Urothelium cell line (cell line): ENCODE measurements around the gene OGFR.

Source experiments
- DNase-seq: peaks from one replicate; pipeline ENCODE4 v3.0.0; 2011; ENCODE audit warnings: low spot score, mixed read lengths
- FAIRE-seq: peaks from 2 replicates; lab custom pipeline; 2011; peaks lifted over from hg19 to GRCh38; lab: Jason Lieb, UNC

OGFR gene

DNA sequence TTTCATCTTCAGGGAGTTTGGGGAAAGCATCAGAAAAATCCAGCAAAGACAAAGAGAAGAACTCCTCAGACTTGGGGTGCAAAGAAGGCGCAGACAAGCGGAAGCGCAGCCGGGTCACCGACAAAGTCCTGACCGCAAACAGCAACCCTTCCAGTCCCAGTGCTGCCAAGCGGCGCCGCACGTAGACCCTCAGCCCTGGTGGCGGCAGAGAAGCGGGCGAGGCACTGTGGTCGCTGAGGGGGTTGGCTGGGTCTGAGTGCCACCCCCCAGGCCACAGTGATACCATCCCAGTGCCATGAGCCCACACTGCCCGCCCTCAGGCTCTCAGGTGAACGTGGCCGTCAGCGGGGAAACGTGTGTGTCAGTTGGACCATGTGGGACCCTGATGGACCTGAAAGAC, 5.2 kb upstream of the OGFR start:
- no peak for DNase-seq
- FAIRE-seq = no peak

DNA sequence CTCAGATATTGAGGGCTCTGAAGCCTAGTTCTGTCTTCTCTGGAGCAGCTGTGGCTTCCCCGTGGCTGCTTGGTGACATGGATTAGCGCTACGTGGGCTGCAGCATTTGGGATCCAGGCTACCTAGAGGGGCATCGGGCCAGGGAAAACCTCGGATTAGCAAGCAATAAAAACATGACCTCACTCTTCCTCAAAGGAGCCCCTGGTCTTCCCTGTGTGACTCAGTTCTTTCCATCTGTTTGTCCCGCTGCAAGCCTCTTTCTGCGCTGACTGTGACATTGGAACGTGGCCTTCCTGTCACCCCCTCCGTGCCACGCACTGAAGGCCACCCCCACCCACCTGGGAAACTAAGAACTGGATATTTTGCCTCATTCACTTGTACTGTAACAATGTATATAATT, 4.8 kb upstream of the OGFR start:
- FAIRE-seq (no peak), DNase-seq (no peak)

DNA sequence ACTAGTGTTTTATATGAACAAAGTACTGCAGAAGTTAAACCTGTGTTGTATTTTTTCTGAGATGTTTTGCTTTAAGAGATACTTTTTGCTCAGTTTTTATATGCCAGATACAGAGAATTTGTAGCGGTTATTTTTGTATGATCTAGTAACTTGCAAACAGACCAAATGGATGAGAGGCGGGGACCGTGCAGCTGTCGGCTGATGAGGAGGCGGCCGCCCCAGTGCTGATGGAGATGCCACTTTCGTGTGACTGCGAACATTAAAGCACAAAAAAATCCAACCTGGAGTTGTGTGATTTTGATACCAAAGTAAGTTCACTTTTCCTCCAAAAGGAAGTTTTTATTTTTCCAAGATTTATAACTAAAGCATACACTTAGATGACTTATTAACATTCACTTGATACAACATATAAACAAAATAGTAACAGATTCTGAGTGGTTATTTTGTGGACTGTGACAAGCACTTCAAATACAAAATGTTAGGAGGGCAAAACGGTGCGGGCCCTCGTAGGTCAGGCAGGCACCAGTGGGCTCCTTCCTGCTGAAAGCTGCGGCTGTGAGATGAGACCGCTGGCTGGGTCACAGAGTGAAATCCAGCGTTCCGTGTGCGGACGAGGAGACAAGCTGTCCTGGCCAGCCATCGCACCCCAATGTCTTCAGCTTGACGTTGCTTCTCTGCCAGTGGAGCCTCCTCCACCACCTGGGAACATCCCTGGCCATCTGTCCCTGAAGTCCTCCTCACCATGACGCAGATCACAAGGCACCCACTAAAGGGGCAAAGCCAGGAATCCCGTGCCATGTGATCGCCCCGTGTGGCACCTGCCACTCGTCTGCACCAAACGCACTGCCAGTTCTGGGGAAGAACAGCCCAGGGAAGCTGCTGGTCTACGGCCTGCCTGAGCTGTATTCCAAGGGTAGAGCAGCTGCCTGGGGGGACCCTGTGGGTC, 4.0 kb upstream of the OGFR start:
- DNase-seq (no peak), FAIRE-seq (no peak)

DNA sequence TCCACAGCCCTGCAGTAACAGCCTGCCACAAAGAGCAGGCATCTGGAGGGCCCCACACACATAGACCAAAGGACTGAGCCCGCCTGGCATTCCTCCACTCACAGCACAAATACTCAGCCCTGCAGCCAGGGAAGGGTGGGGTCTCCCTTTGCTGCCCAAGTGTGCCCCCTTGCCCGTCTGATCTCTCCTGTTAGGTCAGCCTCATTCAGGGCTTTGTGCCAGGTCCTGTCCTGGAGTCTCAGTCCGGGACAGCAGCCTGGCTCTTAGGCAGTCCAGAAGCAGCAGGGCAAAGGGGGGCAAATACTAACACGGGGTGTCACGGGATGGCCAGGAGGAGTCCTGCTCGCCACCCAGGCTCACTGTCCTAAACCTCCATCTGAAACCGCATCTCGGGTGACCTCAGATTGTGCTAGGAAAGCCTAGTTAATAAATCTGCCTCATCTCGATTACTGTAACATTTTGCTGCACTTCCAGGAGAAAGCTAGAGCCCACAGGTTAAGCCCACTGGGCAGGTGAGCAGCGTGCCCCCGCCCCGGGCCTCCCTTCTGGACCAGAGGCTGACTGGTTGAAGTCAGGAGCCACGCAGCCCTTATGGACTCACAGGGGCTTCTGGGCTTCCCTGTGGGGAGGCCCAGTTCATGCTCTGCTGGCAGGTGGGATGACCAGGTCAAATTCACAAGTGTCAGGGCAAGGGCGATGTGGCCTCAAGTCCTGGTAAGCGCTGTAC, 3.2 kb upstream of the OGFR start:
- FAIRE-seq = no peak
- DNase-seq = no peak

DNA sequence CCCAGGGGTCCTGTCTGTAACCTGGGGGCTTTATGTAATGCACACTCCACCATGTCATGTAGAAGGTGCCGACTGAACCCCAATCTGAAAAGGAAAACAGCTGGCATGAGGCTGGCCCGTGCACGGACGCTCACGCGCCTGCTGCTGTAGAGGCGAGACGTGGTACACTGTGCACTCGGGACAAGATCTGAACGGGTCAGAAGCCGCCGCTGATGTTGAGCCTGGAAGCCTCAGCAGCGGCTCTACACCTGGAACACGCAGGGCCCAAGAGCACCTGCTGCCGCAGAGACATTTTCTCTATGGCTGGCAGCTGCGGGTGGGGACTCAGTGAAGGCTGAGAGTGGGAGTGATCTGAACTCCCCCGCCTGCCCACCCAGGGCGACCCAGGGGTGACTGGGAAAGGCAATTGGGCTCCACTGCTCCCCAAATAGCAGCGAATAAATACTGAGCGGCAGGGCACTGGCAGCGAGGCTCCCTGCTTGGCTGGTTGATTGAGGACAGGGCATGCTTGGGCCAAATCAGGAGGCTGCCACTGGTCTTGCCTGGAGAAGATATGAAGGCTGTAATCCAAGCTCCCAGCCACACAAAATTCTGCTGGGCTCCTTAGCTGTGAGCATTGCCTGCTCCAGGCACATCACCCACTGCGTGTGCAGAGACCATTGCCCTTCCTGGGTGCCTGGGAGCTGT, 2.5 kb upstream of the OGFR start:
- FAIRE-seq = no peak
- DNase-seq = no peak

DNA sequence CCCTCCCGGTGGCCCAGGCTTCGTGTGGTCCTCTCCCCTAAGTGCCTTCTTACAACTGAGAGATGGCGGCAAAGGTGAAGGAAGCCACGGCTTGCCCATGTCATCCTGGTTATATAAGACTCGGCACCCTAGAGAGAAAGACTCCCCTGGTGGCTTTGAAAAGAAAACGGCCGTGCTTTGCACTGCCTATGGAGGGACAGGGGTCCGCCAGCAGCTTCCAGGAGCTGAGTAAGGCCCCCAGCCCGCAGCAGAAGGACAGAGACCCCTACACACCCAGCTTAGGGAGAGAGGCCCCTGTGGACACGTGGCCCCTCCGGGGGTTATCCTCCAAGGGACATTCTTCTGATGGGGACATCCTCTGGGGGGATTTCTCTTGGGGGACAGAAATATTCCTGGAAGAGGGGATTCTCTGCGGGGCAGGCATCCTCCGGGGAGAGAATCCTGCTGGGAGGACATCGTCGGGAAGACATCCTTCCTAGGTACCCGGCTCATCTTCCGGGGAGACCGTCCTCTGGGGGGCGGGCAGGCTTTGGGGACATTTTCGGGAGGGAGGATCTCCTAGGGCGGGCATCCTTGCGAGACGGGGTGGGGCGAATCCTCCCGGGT, 511 bp upstream of the OGFR start:
- DNase-seq = no peak
- FAIRE-seq = no peak

DNA sequence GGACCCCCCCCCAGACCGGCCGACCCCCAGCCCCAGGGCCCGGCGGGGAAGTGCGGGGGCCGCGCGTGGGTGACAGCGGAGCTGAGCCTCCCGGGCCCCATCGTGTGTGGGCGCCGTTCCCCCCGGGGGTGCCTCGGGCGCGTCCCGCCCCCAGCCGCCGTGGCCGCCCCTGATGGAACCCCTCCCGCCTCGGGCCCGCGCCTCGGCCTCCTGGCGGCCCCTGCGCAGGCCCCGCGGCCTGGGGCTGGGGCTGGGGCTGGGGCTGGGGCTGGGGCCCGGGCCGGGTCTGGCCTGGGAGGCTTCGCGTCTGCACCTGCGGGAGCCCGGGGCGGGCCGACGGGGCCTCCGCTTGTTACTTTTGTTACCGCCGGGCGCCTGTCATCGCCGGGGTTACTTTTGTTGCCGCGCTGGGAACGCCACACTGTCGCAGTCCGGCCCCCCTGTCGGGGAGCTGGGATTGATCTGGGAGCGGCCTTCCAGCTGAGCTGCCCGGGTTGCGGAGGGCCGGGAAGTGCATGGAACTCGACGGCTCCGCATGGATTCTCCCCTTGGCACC, 598 bp downstream of the OGFR start:
- no peak for FAIRE-seq
- DNase-seq = peak; percentile 65

DNA sequence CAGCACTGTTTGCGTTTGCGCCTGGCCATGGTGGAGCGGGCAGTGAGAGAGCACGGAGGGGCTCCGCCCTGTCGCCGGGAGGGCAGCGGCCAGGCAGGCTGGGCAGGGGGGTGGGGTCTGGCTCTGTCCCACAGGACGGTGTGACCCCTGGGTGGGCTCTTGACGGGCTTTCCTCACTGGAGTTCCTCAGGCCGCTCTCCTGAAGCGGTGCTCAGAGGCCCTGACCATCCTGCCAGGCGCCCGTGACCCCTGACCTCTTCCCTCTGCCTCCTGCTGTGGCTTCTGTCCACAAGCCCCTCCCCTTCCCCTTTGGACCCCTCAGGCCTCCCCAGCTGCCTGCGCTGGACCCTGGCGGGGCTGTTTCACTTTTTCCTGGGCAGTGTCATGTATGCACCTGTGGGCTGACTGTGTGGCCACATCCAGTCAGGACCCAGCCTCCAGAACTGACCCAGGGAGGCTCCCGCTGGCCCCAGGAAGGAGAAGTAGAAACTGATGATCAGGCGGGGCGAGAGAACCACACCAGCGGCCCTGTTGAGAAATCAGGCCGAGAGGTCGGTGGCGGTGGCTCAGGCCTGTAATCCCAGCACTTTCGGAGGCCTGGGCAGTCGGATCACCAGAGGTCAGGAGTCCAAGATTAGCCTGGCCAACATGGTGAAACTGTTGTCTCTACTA, 1.2 kb downstream of the OGFR start:
- no peak for DNase-seq
- no peak for FAIRE-seq

DNA sequence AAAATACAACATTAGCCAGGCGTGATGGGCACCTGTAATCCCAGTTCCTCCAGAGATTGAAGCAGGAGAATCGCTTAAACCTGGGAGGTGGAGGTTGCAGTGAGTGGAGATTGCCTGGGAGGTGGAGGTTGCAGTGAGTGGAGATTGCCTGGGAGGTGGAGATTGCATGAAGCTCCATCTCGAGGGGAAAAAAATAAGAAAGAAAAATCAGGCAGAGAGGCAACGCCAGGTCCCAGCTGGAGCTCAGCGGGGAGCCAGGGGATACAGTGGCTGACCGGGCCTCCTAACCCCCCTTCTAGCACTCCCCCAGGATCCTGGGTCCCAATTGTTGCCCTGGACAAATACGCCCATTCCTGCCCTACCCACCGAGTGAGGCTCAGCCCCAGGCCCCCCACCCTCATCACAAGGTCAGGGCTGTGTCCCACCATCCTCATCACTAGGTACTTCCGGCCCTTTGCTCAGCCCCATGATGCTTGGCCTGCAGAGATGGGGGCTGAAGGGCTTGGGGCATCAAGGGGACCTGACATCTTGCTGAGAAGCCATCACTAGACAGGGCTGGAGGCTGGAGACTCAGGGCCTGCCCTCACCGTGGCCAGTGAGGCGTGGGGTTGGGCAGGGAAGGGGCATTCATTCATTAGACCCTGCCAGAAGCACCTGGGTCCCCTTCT, 1.9 kb downstream of the OGFR start:
- FAIRE-seq (no peak), DNase-seq (no peak)

DNA sequence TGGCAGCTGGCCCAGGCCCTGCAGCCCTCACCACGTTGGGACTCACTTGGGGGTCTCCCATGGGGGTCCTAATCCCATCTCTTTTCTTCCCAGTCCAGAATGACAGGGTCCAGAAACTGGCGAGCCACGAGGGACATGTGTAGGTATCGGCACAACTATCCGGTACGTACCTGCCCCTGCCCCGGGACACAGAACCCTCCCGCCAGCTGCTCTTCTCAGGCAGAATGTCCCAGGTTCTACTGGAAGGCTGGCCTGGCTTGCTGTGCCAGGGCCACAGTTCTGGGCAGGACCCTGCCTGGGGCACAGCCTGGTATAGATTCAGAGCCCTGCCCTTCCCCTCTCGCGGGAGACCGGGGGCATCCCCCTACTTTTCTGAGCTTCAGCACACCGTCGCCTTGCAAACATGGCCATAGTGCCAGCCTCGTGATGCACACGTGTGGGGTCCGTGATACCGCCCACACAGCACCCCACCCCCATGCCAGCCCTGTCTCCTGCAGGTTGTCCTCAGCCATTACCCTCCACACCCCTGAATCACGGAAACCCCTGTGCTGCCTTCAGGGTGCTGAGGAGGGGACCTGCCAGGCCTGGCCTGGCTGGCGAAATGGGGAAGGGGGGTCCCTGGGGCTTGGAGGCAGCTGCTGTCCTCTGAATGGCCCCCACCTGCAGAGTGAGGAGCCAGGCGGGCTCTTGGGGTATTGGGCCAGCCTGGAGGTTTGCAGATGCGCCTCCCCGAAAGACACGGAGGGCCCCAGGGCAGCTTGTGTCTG, 3.0 kb downstream of the OGFR start:
- FAIRE-seq = no peak
- no peak for DNase-seq

DNA sequence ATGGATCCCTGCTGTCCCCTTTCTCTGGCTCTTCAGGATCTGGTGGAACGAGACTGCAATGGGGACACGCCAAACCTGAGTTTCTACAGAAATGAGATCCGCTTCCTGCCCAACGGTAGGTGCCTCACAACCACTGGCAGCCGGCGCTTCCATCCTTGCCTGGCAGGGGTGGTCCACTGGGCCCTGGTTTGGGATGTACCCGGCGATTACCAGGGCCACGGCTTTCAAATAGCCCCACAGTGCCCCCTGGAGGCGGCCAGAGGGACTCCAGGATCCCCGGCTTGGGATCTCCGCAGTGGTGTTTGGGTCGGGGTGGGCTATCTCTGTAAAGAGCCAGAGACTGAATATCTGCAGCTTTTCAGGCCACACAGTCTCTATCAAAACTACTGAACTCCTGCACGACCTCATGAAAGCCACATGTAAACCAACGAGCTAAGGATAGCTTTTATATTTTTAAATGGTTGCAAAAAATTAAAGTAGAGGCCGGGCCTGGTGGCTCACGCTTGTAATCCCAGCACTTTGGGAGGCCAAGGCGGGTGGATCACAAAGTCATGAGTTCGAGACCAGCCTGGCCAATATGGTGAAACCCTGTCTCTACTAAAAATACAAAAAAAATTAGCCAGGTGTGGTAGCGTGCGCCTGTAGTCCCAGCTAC, 3.7 kb downstream of the OGFR start:
- DNase-seq (peak; percentile 86), FAIRE-seq (no peak)

DNA sequence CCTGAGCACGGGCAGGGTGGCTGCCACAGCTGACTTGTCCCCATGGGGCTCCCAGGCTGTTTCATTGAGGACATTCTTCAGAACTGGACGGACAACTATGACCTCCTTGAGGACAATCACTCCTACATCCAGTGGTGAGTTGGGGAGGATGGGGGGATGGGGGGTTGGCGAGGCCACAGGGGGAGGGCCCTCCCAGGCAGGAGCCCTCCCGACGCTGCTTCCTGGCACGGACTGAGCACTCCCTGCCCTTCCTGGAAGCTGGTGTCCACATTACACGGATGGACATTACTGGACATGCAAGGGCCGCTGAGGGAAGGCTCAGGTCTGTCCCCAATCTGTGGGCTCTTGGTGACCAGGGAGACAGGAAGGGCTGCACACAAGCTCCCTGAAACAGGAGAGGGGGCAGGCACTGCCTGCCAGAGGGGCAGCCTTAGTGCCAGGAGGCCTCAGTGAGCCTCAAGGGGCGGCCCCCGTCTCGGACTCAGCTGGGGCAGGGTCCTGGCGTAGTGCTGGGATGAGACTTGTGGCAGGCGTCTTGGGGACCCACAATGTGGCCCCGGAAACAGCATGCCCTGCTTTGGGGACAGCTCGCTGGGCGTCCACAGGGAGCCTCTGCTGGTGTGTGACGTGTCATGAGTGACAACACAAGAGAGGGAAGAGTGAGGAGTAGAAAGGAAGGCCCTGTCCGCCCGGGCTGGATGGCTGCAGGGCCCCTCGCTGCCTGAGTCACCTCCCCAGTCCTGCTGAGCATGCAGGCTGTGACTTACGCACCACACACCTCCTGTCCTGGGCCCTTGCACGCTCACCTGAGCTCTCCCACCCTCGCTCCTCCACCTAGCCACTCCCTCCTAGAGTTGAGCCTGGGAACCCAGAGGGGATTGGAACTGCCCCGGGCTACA, 5.1 kb downstream of the OGFR start:
- no peak for FAIRE-seq
- no peak for DNase-seq

DNA sequence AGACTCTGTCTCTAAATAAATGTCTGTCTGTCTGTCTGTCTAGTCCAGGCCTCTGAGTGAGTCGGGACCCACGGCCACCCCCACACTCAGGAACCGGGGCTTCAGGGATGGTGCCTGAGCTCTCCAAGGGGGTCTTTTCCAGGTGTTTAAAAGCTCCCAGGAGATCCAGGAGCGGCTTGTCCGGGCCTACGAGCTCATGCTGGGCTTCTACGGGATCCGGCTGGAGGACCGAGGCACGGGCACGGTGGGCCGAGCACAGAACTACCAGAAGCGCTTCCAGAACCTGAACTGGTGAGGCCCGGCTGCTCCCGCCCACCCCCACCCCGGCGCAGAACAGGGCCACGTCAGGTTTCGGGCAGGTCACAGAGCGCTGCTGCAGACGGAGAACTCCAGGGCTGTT, 6.7 kb downstream of the OGFR start:
- FAIRE-seq = no peak
- DNase-seq = no peak

DNA sequence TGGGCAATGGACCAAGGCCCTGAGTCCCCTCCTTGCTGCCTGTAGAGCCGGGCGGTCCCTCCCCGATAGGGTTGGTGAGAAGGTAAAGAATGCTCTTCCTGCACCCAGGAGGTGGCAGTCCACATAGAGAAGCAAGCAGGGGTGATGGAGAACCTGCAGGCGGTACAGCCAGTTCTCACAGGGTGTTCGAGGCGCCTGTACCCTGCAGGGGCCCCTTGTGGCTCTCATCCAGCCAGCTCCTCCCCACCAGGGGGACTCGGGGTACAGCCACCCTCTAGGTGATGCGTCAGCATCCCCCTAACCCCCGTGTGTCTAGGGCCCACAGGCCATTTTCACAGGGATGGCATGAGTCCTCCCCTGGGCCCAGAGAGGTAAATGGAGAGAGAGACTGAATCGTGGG, 7.1 kb downstream of the OGFR start:
- FAIRE-seq (no peak), DNase-seq (no peak)

DNA sequence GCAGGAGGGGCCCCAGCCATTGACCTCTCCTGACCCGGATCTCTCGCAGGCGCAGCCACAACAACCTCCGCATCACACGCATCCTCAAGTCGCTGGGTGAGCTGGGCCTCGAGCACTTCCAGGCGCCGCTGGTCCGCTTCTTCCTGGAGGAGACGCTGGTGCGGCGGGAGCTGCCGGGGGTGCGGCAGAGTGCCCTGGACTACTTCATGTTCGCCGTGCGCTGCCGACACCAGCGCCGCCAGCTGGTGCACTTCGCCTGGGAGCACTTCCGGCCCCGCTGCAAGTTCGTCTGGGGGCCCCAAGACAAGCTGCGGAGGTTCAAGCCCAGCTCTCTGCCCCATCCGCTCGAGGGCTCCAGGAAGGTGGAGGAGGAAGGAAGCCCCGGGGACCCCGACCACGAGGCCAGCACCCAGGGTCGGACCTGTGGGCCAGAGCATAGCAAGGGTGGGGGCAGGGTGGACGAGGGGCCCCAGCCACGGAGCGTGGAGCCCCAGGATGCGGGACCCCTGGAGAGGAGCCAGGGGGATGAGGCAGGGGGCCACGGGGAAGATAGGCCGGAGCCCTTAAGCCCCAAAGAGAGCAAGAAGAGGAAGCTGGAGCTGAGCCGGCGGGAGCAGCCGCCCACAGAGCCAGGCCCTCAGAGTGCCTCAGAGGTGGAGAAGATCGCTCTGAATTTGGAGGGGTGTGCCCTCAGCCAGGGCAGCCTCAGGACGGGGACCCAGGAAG, 7.7 kb downstream of the OGFR start:
- DNase-seq = no peak
- no peak for FAIRE-seq

DNA sequence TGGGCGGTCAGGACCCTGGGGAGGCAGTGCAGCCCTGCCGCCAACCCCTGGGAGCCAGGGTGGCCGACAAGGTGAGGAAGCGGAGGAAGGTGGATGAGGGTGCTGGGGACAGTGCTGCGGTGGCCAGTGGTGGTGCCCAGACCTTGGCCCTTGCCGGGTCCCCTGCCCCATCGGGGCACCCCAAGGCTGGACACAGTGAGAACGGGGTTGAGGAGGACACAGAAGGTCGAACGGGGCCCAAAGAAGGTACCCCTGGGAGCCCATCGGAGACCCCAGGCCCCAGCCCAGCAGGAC, 8.2 kb downstream of the OGFR start:
- FAIRE-seq (no peak), DNase-seq (no peak)

DNA sequence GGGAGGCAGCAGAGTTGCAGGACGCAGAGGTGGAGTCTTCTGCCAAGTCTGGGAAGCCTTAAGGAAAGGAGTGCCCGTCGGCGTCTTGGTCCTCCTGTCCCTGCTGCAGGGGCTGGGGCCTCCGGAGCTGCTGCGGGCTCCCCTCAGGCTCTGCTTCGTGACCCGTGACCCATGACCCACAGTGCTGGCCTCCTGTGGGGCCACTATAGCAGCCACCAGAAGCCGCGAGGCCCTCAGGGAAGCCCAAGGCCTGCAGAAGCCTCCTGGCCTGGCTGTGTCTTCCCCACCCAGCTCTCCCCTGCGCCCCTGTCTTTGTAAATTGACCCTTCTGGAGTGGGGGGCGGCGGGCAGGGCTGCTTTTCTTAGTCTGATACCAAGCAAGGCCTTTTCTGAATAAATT, 9.0 kb downstream of the OGFR start:
- DNase-seq (no peak), FAIRE-seq (no peak)
